SK-N-SH (cell line): ENCODE data around the gene DNAJB11. TPM values are rescaled to one million over a fixed set of nuclear protein-coding genes. Genes with fewer than 3 reads are reported as not detected.

Experiments
- CTCF ChIA-PET: fragments of 300-600, 350-600 bp; formaldehyde crosslinking; extraction: SDS; loops from one replicate; lab custom pipeline; 2021; lab: Yijun Ruan, JAX
- POLR2A ChIA-PET: fragments of 350-600 bp; sonication (Branson Sonifier 250); formaldehyde crosslinking; extraction: SDS; loops from one replicate; lab custom pipeline; 2020; ENCODE audit warnings: antibody characterized with exemption, inconsistent platforms; lab: Yijun Ruan, JAX
- DNase-seq: peaks from one replicate; pipeline ENCODE4 v3.0.0; 2012
- H2AFZ ChIP-seq: fragments of 200-600 bp; sonication (generic); 2 replicates; pipeline ENCODE4 v1.8.1; 2016; ENCODE audit warnings: antibody characterized with exemption, mild to moderate bottlenecking, low read depth
- H3F3A ChIP-seq: fragments of 200-600 bp; sonication (generic); replicated peaks from 2 replicates; pipeline ENCODE3; 2016; ENCODE audit warnings: antibody characterized with exemption, mild to moderate bottlenecking; ENCODE audit not compliant: insufficient read depth
- H3K27ac ChIP-seq, 2 experiments: fragments of 200-500 bp in 1 of 2; fragments of 200-600 bp in 1 of 2; sonication (Bioruptor generic) in 1 of 2; sonication (generic), shearing (Covaris generic) in 1 of 2; 2 replicates each; pipeline versions ENCODE4 v1.5.1 to v1.6.1; 2014 to 2016; ENCODE audit warnings: low read depth in 2 of 2, inconsistent platforms in 1 of 2, low read length in 1 of 2, mild to moderate bottlenecking in 1 of 2, mixed read lengths in 1 of 2
- H3K27me3 ChIP-seq: fragments of 200-600 bp; sonication (generic), shearing (Covaris generic); 2 replicates; pipeline ENCODE4 v1.6.1; 2016; ENCODE audit warnings: mixed run types; ENCODE audit not compliant: insufficient read depth
- H3K36me3 ChIP-seq, 2 experiments: fragments of 200-500 bp in 1 of 2; fragments of 200-600 bp in 1 of 2; sonication (Bioruptor generic) in 1 of 2; sonication (generic) in 1 of 2; replicated peaks in 1 of 2; 2 replicates each; pipeline versions ENCODE3 to v1.5.1; 2014 to 2016; ENCODE audit warnings: low read length in 1 of 2, mild to moderate bottlenecking in 1 of 2; ENCODE audit not compliant: insufficient read depth in 2 of 2, control insufficient read depth in 1 of 2
- H3K4me1 ChIP-seq, 2 experiments: fragments of 200-500 bp in 1 of 2; fragments of 200-600 bp in 1 of 2; sonication (Bioruptor generic) in 1 of 2; sonication (generic), shearing (Covaris generic) in 1 of 2; 2 replicates each; pipeline versions ENCODE4 v1.5.1 to v1.6.1; 2014 to 2016; ENCODE audit warnings: low read depth in 1 of 2, low read length in 1 of 2, mixed run types in 1 of 2; ENCODE audit not compliant: insufficient read depth in 2 of 2, control insufficient read depth in 1 of 2
- H3K4me2 ChIP-seq: fragments of 200-600 bp; sonication (generic), shearing (Covaris generic); 2 replicates; pipeline ENCODE4 v1.6.1; 2017; ENCODE audit warnings: mixed run types
- H3K4me3 ChIP-seq, 2 experiments: fragments of 200-500 bp in 1 of 2; fragments of 200-600 bp in 1 of 2; sonication (Bioruptor generic) in 1 of 2; sonication (generic), shearing (Covaris generic) in 1 of 2; 2 replicates each; pipeline versions ENCODE4 v1.5.1 to v1.8.1; 2014 to 2016; ENCODE audit warnings: low read depth in 2 of 2, inconsistent platforms in 1 of 2, low read length in 1 of 2, mild to moderate bottlenecking in 1 of 2, mixed read lengths in 1 of 2, moderate library complexity in 1 of 2
- H3K79me2 ChIP-seq: fragments of 200-600 bp; sonication (generic); 2 replicates; pipeline ENCODE4 v1.8.1; 2017; ENCODE audit warnings: mild to moderate bottlenecking; ENCODE audit not compliant: insufficient read depth
- H3K9ac ChIP-seq: fragments of 200-600 bp; sonication (generic); 2 replicates; pipeline ENCODE4 v1.6.1; 2017; ENCODE audit warnings: mixed run types
- H3K9me2 ChIP-seq: fragments of 200-600 bp; sonication (generic); 2 replicates; pipeline ENCODE4 v1.6.1; 2017; ENCODE audit warnings: mixed run types
- H3K9me3 ChIP-seq: fragments of 200-600 bp; sonication (generic); 2 replicates; pipeline ENCODE4 v1.6.1; 2017; ENCODE audit warnings: mixed run types, mild to moderate bottlenecking, moderate library complexity
- H4K20me1 ChIP-seq: fragments of 200-600 bp; sonication (generic); 2 replicates; pipeline ENCODE4 v1.6.1; 2017; ENCODE audit warnings: mild to moderate bottlenecking, mixed run types; ENCODE audit not compliant: insufficient read depth
- CHD2 ChIP-seq: fragments of 150-350 bp; IDR thresholded peaks from 2 replicates; pipeline ENCODE4 v1.6.1; 2018; ENCODE audit warnings: low read length; ENCODE audit not compliant: partially characterized antibody
- CTCF ChIP-seq: fragments of 200-600 bp; sonication (generic); IDR thresholded peaks from 2 replicates; pipeline ENCODE4 v1.6.1; 2017; ENCODE audit warnings: antibody characterized with exemption, mild to moderate bottlenecking, moderate library complexity
- FOSL2 ChIP-seq: IDR thresholded peaks from 2 replicates; pipeline ENCODE4 v1.4.0; 2012; ENCODE audit warnings: low read depth, mild to moderate bottlenecking, moderate library complexity, borderline replicate concordance
- FOXM1 ChIP-seq: IDR thresholded peaks from 2 replicates; pipeline ENCODE4 v1.4.0; 2012; ENCODE audit warnings: low read depth, mild to moderate bottlenecking
- IRF3 ChIP-seq: fragments of 150-350 bp; IDR thresholded peaks from 2 replicates; pipeline ENCODE4 v1.6.1; 2016; ENCODE audit warnings: mild to moderate bottlenecking, low read depth, low read length
- NFIC ChIP-seq: IDR thresholded peaks from 2 replicates; pipeline ENCODE4 v1.4.0; 2012; ENCODE audit warnings: borderline replicate concordance
- NRF1 ChIP-seq: IDR thresholded peaks from 2 replicates; pipeline ENCODE4 v1.6.1; 2012; ENCODE audit warnings: low read depth, mild to moderate bottlenecking, low read length
- PBX3 ChIP-seq: IDR thresholded peaks from 2 replicates; pipeline ENCODE4; 2012
- POLR2AphosphoS5 ChIP-seq: IDR thresholded peaks from 2 replicates; pipeline ENCODE4 v1.6.1; 2012; ENCODE audit warnings: low read depth, low read length
- SIN3A ChIP-seq: IDR thresholded peaks from 2 replicates; pipeline ENCODE4 v1.6.1; 2012; ENCODE audit warnings: low read depth, mild to moderate bottlenecking, low read length, moderate library complexity, borderline replicate concordance
- TAF1 ChIP-seq: IDR thresholded peaks from 2 replicates; pipeline ENCODE4 v1.6.1; 2012; ENCODE audit warnings: low read depth, mild to moderate bottlenecking, low read length, moderate library complexity, borderline replicate concordance
- TCF12 ChIP-seq: IDR thresholded peaks from 2 replicates; pipeline ENCODE4 v1.4.0; 2012
- USF2 ChIP-seq: fragments of 150-350 bp; IDR thresholded peaks from 2 replicates; pipeline ENCODE4 v1.6.1; 2017; ENCODE audit warnings: antibody characterized with exemption, low read length, low read depth, borderline replicate concordance
- WGBS: methylation state at CpG from one replicate; pipeline ENCODE4 v1.1.6; 2017; ENCODE audit warnings: low lambda C conversion rate; 5-methylcytosine and 5-hydroxymethylcytosine counted together
- polyA plus RNA-seq, 3 experiments: library from polyadenylated mRNA; depleted of rRNA; stranded (reverse); fragments of >200 nt; gene quantifications; 2 replicates each; pipeline ENCODE4 v1.2.3, GENCODE V29; 2012

The DNAJB11 gene
- polyA plus RNA-seq, 1 of the 3 experiments (the other 2 are of a cell fraction) = 33.3 TPM

- TF ChIP-seq CHD2 (no peak), NFIC (no peak), IRF3 (no peak), PBX3 (no peak), SIN3A (no peak)
Measured at GRCh38 chr3:186612065-186612464, 41.5 kb downstream of the DNAJB11 start (continued).

GRCh38 chr3:186612721-186613636, 42.5 kb downstream of the DNAJB11 start, which contains the start of gene AHSG:
AHSG (plus strand) TSS chr3:186613060; CDS start chr3:186613142, 82 bp downstream.
- Histone ChIP-seq H3K79me2 (no peaks in the 10 kb centered on the region), H3K4me2 (no peak within 1 kb of the TSS), H3K9me2 (no peaks in the 10 kb centered on the region), H3F3A (no peaks in the 10 kb centered on the region), H3K4me1 (peaks cover 0 to 7% of the 10 kb centered on the region in 2 experiments; a peak in 2 of 4 replicates), H3K9me3 (no peaks in the 10 kb centered on the region), H2AFZ (no peak within 1 kb of the TSS), H4K20me1 (no peaks in the 10 kb centered on the region), H3K9ac (no peak within 1 kb of the TSS), H3K36me3 (no peaks in the 10 kb centered on the region), H3K27ac (no peak within 1 kb of the TSS), H3K4me3 (no peak within 1 kb of the TSS), H3K27me3 (peaks cover 13% of the 10 kb centered on the region; the same call in 1 of the 2 replicates)
- TF ChIP-seq FOXM1 = no peak
- TF ChIP-seq FOSL2 = no peak
- TF ChIP-seq SIN3A = no peak
- TF ChIP-seq TCF12 = no peak
- no peak for TF ChIP-seq CTCF
- no peak for TF ChIP-seq NRF1
- TF ChIP-seq USF2 = no peak
- TF ChIP-seq POLR2AphosphoS5 = no peak
- no peak for TF ChIP-seq TAF1
- CTCF ChIA-PET = interaction anchor here (0.6 to 8.6 kb wide), 5 partner anchors 16 to 630 kb away, joined by 3 to 167 read pairs (median 52); no protein-coding TSS in a partner anchor
- POLR2A ChIA-PET = interaction anchor here (4.9 kb wide), 1 partner anchor 171 kb away, joined by 31 read pairs; the partner anchor contains the start of gene EIF4A2
- DNase-seq = no peak
- 40% methylated on average over 7 of the region's 7 CpGs for WGBS
